GM21528 (cell line): ENCODE results near the gene INTS15.

Source experiments
- ATAC-seq: cut with Tn5 transposase; IDR thresholded peaks from one replicate; pipeline ENCODE4 v1.9.1; 2021; ENCODE audit warnings: mild to moderate bottlenecking, moderate library complexity; ENCODE audit not compliant: unreplicated experiment, low FRiP score

The INTS15 gene

DNA sequence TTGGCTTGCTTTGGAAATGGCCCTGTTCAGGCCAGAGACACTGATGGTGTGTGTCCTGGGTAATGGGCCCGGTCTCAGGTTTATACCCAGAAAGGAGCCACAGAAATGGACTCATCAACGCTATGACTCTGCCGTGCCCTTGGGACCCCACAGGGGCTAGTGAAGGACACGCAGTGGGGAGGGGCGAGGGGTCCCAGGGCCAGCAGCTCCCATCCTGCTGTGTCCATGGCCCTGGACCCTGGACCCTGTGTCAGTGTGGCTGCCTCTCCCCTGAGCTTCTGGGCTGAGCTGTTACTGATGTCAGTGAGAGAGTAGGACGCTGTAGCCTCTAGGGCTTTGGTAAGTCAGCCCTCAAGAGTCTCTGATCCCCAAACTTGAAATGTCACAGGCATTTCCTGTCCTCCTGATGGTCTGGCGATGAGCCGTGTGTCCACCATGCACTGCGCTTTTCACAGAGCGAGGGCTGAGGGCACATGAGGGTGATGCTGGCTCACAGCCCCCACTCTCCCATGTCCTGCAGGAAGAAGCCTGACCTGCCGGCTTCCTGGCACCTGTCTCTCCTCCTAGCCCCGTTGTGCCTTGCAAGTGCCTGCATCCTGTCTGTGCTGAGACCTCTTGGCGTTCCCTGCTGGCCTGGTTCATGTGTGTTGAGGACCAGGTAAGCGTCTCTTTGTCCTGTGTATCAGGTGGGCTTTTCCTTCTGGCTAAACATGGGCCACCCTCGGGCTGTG lies 51.6 kb downstream of the INTS15 start:
- no peak for ATAC-seq

DNA sequence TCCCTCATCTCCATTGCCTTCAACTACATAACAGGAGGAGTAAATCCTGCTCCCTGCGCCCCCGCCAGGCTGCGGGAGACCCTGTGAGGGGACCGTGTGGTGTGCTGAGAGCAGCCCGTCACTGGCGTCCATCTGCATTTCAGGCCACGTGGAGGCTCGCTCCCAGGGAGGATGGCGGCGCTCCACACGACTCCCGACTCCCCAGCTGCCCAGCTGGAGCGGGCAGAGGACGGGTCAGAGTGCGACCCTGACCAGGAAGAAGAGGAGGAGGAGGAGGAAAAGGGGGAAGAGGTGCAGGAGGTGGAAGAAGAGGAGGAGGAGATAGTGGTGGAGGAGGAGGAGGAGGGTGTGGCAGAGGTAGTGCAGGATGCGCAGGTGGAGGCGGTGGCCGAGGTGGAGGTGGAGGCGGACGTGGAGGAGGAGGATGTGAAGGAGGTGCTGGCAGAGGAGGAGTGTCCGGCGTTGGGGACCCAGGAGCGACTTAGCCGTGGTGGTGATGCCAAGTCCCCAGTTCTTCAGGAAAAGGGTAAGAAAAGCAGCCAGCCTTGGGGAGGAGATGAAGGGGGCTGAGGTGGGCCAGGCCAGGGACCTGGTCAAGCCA lies 52.5 kb downstream of the INTS15 start:
- no peak for ATAC-seq

DNA sequence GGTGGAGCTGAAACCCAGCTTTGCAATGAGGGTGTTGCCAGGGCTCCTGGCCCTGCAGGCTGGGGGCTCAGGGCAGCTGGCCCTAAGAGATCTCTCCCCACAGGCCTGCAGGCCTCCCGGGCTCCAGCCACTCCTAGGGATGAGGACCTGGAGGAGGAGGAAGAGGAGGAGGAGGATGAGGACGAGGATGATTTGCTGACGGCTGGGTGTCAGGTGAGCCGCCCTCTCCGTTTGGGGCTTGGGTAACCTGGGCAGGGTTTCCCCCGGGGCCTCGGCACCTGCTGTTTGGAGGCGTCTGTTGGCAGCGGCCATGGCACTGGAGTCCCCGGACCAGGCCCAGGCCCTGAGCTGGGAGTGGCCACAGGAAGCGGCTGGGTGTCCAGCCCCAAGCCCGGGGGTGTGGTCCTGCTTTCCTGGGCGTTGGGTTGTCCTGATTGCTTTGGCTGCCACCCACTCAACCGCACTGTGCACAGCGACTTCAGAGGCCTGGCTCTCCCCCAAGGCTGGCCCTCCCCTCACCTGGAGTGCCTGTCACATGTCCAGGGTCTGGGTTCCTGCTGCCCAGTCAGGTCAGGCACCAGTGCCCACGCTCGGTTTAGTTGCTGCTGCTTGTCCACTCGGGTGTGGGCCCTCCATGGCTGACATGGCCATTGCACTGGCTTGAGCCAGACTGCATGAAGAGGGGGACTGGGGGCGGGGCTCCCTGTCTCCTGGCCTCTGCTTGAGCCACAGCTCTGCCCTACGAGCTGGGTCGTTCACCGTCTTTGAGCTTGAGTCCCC lies 53.2 kb downstream of the INTS15 start:
- ATAC-seq, result no peak

DNA sequence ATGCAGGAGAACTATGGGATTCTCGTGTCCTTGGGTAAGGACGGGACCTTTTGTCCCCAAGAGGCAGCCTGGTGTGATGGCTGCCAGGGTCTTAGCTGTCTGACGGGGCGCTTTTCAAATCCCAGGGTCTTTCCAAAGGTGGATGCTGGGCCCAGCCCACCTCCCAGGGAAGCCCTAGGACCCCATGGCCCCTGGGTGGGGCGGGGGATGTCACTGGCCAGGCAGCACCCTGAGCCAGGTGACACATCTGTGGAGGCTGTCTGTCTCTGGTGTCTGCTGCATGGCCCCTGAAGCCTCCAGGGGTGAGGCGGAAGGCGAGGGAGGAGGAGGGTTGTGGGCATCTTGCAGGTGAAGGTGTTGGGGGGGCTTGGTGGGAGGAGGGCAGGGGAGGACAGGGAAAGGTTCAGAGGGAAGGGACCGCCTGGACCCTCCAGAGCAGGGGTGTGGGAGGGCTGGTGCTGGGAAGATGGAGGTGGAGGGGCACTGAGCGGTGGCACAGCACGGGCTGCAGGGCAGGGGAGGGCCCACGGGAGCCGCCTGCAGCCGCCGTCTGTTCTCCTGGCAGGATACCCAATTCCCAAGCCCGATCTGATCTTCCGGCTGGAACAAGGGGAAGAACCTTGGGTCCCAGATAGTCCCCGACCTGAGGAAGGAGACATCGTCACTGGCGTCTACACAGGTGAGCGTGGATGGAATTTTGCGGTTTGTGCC lies 54.2 kb downstream of the INTS15 start:
- no peak for ATAC-seq

GRCh38 chr7:6644728-6645127 lies 54.9 kb downstream of the INTS15 start:
- ATAC-seq, result no peak

DNA sequence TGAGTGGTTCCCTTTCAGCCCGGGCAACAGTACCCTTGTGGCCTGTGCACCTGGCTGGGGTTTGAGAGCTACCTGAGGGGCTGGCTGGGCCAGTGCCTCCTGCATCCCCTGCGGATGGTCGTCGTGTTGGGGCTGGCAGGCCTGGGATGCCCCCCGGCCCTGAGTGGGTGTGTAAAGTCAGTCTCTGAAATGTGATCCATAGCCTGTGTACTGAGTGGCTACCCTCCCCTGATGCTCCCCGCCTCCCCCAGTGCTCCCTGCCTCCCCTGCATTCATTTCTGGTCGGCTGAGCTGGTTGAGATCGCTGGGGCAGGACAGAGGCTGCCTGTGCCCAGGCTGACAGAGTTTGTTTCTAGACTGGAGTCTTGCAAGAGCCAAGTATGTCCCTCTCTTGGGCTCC lies 56.6 kb downstream of the INTS15 start:
- no peak for ATAC-seq

DNA sequence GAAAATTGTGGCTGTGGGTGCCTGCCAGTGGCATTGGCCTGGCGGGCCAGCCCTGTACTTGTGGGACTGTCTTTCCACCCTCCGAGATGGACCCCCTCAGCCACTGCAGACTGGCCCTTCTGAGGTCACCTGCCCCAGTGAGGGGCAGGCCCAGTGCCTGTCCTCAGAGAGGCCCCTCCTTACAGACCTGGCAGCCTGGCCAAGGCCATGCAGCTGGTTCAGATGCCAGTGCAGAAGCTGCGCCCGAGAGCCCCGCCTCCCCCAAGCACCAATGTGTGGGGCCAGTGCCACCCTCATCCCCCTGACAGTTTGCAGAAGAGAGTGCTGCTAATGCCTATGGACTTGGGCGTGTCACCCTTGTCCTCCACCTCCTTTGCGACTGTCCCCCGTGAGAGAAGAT lies 57.3 kb downstream of the INTS15 start:
- ATAC-seq, result no peak

DNA sequence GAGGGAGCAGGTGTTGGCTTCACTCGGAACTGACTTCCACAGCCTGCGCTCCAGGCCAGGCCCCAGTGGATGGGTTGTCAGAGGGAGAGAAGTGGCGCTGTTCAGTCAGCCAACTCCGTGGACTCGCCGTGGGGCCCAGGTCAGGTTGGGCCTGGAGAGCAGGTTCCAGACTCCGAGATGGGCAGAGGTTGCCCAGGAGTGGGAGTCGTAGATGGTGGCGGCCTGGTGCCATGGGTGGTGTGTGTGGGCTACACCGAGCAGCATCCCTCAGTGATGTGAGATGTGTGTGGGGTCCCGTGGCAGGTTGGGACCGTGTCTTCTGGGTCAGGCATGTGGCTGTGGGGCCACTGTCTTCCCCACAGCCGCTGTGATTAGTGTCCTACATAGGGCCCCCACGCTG lies 57.7 kb downstream of the INTS15 start:
- ATAC-seq, result no peak

DNA sequence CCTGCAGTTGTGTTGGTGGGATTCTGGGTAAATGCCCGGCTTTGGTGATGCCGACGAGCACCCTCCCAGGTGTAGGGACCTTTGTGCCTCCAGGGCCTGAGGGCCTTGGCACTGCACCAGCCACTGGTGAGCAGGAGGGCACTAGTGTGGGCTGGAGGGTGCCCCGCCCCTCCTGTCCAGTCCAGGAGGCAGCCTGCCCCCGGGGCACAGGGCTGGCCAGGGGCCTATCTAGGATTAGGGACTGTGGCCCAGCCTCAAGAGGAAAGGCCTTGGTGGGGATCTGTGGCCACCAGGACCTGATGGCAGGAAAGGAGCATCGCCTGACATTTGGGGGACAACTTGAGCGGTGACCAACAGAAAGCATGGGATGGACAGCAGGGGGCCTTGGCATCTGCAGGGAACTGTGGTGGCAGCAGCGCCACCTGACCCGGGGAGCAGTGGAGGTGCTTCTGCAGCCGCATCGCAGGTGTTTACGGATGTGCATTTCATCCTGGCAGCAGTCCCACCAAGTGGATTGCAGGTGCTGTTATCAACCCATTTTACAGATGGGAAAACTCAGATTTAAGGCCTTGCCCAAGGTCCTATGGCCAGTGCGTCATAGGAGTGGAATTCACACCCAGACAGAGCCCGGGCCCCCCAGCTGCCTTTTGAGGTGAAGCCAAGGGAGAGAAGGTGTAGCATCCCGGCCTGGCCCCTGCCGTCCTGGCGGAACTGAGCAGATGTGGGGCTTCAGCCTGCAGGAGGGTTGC lies 58.4 kb downstream of the INTS15 start:
- ATAC-seq, result no peak

DNA sequence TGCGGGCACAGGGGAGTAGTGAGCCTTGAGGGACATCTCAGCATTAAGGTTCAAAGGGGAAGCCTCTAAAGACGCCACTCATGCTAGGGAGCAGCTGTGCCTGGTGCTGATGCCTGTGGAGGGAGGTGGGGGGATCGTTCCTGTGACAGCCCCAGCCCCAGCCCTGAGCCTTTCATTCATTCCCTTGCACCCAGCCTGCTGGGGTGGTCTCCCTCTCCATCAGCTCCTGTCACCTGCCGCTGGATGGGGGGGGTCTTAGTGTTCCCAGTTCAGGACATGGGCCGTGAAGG lies 58.9 kb downstream of the INTS15 start:
- ATAC-seq, result no peak

DNA sequence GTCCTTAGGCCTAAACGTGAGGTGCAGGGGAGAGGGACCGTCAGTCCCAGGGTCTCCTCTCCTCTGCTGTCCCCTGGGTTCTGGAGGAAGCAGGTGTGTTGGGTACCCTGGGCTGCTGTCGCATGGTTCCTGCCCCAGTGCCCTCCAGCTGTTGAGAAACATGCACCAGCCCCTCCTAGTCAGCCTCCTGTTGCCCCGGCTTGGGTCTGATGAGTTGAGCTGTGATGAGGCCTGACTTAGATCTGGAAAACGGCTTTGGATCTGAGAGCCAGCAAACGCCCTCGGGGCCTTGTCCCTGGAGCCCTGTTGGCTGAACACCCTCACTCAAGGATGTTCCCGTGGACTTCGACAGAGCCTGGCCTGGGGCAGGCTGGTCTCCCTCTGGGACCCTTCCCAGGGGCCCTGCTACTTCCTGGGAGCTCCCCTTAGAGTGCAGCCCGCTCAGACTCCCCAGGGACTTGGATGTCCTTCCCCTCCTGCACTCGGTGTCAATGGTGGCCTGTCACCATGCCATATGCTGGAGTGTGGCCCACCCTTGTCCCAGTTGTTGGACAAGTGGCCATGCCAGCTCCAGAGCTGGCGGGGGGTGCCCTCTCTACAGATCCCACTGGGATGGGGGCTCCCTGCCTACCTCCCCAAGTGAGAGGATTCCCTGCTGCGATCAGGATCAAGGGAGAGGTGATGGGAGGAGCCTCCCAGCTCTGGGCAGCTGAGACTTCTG lies 59.6 kb downstream of the INTS15 start:
- no peak for ATAC-seq

DNA sequence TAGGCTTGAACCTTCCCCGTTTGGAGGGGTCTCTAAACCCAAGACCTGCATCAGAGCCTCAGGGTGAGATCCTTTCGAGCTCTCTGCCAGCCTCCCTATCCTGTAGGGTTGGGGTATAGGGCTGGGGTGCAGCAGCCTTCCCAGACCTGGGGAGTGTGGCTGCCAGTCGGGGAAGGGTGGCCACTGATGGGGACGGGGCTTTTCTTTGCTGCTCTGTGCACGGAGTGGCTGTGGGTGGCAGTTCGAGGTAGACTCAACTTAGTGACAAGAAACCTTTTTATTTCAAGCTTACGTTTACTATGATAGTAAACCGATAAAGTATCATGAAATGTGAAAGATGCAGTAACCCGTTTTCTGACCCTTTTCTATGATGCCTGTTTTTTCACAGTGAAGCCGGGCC lies 60.3 kb downstream of the INTS15 start:
- ATAC-seq, result no peak

DNA sequence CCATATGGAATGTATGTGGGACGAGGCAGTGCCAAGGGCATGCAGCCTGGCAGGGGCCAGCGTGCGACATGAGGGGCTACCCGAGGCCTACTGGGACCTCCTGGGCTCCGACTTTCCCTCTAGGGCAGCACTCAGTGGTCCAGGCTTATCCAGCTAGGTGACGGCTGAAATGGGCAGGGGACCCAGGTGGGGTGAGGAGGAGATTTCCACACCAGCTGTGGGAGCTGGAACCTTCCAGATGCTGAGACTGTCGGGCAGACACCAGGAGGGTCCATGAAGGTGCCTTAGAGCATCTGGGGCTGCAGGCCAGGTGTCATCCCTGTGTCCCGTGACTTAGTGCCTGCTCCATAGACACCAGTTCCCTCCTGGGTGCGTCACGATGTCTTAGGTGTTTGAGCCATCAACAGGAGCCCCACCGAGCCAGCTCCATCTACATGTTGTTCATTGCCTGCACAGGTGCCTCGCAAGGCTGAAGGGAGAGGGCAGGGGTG lies 60.7 kb downstream of the INTS15 start:
- no peak for ATAC-seq

- ATAC-seq, result no peak
These were observed 62.1 kb downstream of the INTS15 start for GRCh38 chr7:6651851-6652445.

GRCh38 chr7:6652446-6653011 lies 62.7 kb downstream of the INTS15 start:
- ATAC-seq, result no peak

DNA sequence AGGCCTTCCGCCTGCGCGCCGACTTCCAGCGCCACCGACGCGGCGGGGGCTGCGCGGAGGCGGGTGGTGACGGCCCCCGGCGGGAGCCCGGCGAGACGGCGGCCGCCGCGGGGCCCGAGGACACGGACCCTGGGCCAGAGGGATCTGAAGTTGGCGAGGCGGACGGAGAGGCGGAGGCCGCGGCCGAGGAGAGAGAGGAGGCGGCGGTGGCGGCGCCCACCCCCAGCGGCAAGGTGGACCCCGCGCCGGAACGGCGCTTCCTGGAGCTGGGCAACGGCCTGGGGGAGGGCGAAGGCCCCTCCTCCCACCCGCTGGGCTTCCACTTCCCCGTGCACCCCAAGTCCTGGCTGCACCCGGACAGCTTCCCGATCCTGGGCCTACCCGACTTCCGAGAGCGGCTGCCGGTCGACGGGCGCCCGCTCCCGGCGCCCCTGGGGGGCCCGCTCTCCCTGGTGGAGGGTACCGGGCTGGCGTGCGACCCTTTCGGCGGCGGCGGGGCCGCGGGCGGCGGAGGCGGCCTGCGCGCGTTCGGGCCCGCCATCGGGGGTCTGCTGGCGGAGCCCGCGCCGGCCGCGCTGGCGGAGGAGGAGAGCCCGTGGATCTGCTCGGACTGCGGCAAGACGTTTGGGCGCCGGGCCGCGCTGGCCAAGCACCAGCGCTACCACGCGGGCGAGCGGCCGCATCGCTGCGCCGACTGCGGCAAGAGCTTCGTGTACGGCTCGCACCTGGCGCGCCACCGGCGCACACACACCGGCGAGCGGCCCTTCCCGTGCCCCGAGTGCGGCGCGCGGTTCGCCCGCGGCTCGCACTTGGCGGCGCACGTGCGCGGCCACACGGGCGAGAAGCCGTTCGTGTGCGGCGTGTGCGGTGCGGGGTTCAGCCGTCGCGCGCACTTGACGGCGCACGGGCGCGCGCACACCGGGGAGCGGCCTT lies 63.5 kb downstream of the INTS15 start:
- ATAC-seq, result no peak

DNA sequence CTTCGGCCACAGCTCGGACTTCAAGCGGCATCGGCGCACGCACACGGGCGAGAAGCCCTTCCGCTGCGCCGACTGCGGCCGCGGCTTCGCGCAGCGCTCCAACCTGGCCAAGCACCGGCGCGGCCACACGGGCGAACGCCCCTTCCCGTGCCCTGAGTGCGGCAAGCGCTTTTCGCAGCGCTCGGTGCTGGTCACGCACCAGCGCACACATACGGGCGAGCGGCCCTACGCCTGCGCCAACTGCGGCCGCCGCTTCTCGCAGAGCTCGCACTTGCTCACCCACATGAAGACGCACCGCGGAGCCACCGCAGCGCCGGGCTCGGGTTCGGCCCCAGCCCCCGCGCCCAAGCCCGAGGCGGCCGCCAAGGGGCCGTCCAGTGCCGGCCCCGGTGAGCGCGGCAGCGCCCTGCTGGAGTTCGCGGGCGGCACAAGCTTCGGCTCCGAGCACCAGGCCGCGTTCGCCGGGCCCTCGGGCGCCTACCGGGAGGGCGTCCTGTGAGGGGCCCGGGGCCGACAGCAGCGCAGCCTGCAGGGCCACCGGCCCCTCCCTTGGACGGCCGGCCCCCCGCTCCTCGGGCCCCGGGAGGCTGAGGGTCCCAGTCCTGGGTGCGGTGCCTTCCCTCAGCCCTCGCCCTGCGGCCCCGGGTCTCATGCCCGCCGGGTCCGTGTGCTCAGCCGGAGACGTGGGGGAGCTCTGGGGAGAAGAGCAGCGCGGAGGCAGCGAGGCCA lies 64.5 kb downstream of the INTS15 start:
- no peak for ATAC-seq
